GM12878 (cell line): ENCODE data around the gene SCAI. TPM values are rescaled to one million over a fixed set of nuclear protein-coding genes. Genes with fewer than 3 reads are reported as not detected.
"Not testable (repeated sequence)": the region's sequence is repeated elsewhere in the genome, so short reads cannot be mapped to it uniquely, and the experiment has no call there.

ENCODE experiments used
- ATAC-seq: fragments of 200-7000 bp; cut with Tn5 transposase; 3 replicates; pipeline ENCODE4 v1.9.1; 2020; ENCODE audit warnings: mild to moderate bottlenecking, moderate library complexity
- BruUV-seq: library from RNA; stranded (reverse); fragments of 400-500 nt; replicated peaks from 2 replicates; lab custom pipeline; 2021; lab: Mats Ljungman, UMichigan
- CTCF ChIA-PET: fragments of 300-600 bp; sonication (Branson Sonifier 250); formaldehyde crosslinking; extraction: SDS; loops from one replicate; lab custom pipeline; 2021; ENCODE audit warnings: inconsistent platforms; lab: Yijun Ruan, JAX
- POLR2A ChIA-PET: fragments of 350-600 bp; formaldehyde crosslinking; extraction: SDS; loops from one replicate; lab custom pipeline; 2021; ENCODE audit warnings: inconsistent platforms; lab: Charles Lee
- RAD21 ChIA-PET: fragments of 300-600 bp; sonication (Branson Sonifier 250); formaldehyde crosslinking; loops from one replicate; lab custom pipeline; 2023; ENCODE audit warnings: antibody characterized with exemption; ENCODE audit not compliant: unreplicated experiment; lab: Charles Lee
- SMC1A ChIA-PET: fragments of 300-600 bp; sonication (Branson Sonifier 250); formaldehyde crosslinking; loops from one replicate; lab custom pipeline; 2023; ENCODE audit not compliant: unreplicated experiment, uncharacterized antibody; lab: Charles Lee
- DNase-seq: peaks from one replicate; pipeline ENCODE4 v3.0.0-alpha.2; 2011; ENCODE audit warnings: low read depth, low spot score
- FAIRE-seq: peaks from 3 replicates; lab custom pipeline; 2011; peaks lifted over from hg19 to GRCh38; lab: Jason Lieb, UNC
- H2AFZ ChIP-seq: 2 replicates; pipeline ENCODE4 v1.6.0; 2011; ENCODE audit warnings: low read depth, low read length, control low read depth; ENCODE audit not compliant: control insufficient read depth
- H3K27ac ChIP-seq: 2 replicates; pipeline ENCODE4 v1.5.1; 2011; ENCODE audit warnings: control low read depth; ENCODE audit not compliant: control insufficient read depth, insufficient read depth
- H3K27me3 ChIP-seq, 2 experiments: replicated peaks in 1 of 2; 2 replicates each; pipeline versions ENCODE4 v1.6.0 to v1.6.1; 2011; ENCODE audit warnings: low read length in 1 of 2; ENCODE audit not compliant: control insufficient read depth in 2 of 2, insufficient read depth in 2 of 2
- H3K36me3 ChIP-seq, 2 experiments: 2 replicates each; pipeline ENCODE4 v1.5.1; 2011; ENCODE audit warnings: low read length in 1 of 2; ENCODE audit not compliant: control insufficient read depth in 2 of 2, insufficient read depth in 2 of 2
- H3K4me1 ChIP-seq: 2 replicates; pipeline ENCODE4 v1.6.1; 2011; ENCODE audit warnings: mild to moderate bottlenecking, low read length, moderate library complexity, mixed read lengths; ENCODE audit not compliant: control insufficient read depth, insufficient read depth
- H3K4me2 ChIP-seq: 2 replicates; pipeline ENCODE4 v1.6.0; 2011; ENCODE audit warnings: control low read depth; ENCODE audit not compliant: control insufficient read depth, insufficient read depth
- H3K4me3 ChIP-seq: fragments of 200-600 bp; sonication (generic); 2 replicates; pipeline ENCODE4 v1.5.1; 2016
- H3K79me2 ChIP-seq: 2 replicates; pipeline ENCODE4 v1.6.0; 2011; ENCODE audit warnings: low read length; ENCODE audit not compliant: control insufficient read depth, insufficient read depth
- H3K9ac ChIP-seq: 2 replicates; pipeline ENCODE4 v1.8.0; 2011; ENCODE audit warnings: low read length, control low read depth, mixed read lengths; ENCODE audit not compliant: control insufficient read depth, insufficient read depth
- H3K9me3 ChIP-seq: replicated peaks from 3 replicates; pipeline ENCODE4 v1.5.1; 2011; ENCODE audit warnings: mild to moderate bottlenecking, low read length; ENCODE audit not compliant: control insufficient read depth, insufficient read depth
- H4K20me1 ChIP-seq: 2 replicates; pipeline ENCODE4 v1.6.0; 2011; ENCODE audit not compliant: control insufficient read depth, insufficient read depth
- CHD4 ChIP-seq: fragments of 200-600 bp; sonication (generic); IDR thresholded peaks from 2 replicates; pipeline ENCODE4 v1.6.1; 2016; ENCODE audit warnings: mild to moderate bottlenecking
- WGBS: methylation state at CpG from one replicate; pipeline ENCODE4 v1.1.6; 2016; ENCODE audit warnings: low lambda C conversion rate; ENCODE audit not compliant: insufficient replicate concordance, insufficient coverage; ENCODE audit errors: missing lambda C conversion rate; 5-methylcytosine and 5-hydroxymethylcytosine counted together
- in situ Hi-C: fragments of 300-500 bp; cut with MboI; formaldehyde crosslinking; loops from 9 replicates; pipeline ENCODE4 v1.14.3; 2018; ENCODE audit warnings: mixed read lengths
- intact Hi-C: fragments of 100-400 bp; cut with micrococcal nuclease; formaldehyde crosslinking; loops from one replicate; pipeline ENCODE4 v1.14.2; 2022; ENCODE audit not compliant: unreplicated experiment
- polyA plus RNA-seq, 11 experiments: library from polyadenylated mRNA; depleted of rRNA in 4 of 11; unstranded in 6 of 11; stranded (reverse) in 5 of 11; fragments of >200 nt; fragmentation: Nextera tagmentation in 4 of 11; fragmentation: Illumina TruSeq in 1 of 11; extraction: Ambion mirVana in 4 of 11; extraction: Trizol in 1 of 11; gene quantifications; 1 replicate in 1 of 11; 2 replicates in 10 of 11; pipeline versions ENCODE4 v1.2.1 to v1.2.3, GENCODE V29; 2011 to 2016; ENCODE audit warnings: inconsistent platforms in 2 of 11, missing spikeins in 2 of 11, low read depth in 1 of 11
- total RNA-seq, 4 experiments: library from RNA; depleted of rRNA in 3 of 4; stranded (reverse); fragments of >200 nt in 3 of 4; fragmentation: Illumina TruSeq in 1 of 4; extraction: Trizol in 1 of 4; gene quantifications; 2 replicates each; pipeline versions ENCODE4 v1.2.1 to v1.2.3, GENCODE V29; 2013 to 2021

SCAI gene
- total and polyA plus RNA-seq, 10 of the 15 experiments (the other 5 are each of a cell fraction or from before 2014, with no cell fraction given): 0.52 to 8.8 (median 5.1) TPM

- 94% methylated on average over 3 of the region's 5 CpGs for WGBS
- H3K4me3 ChIP-seq, H4K20me1 ChIP-seq, ATAC-seq, in situ Hi-C loops, FAIRE-seq, H3K9me3 ChIP-seq, H3K36me3 ChIP-seq, H3K79me2 ChIP-seq, BruUV-seq, H3K9ac ChIP-seq, H3K4me1 ChIP-seq, DNase-seq, H3K27ac ChIP-seq, intact Hi-C loops, RAD21 ChIA-PET, H3K4me2 ChIP-seq, H3K27me3 ChIP-seq, CTCF ChIA-PET, H2AFZ ChIP-seq: not testable (repeated sequence)
- SMC1A ChIA-PET: interaction anchor here (0.9 to 1.8 kb wide), 3 partner anchors 9 to 21 kb away, joined by 3 read pairs; no protein-coding TSS in a partner anchor
- POLR2A ChIA-PET: interaction anchor here (0.6 kb wide), 1 partner anchor 368 kb away, joined by 3 read pairs; no protein-coding TSS in a partner anchor
Observed at GRCh38 chr9:124965775-124966568, 177.4 kb downstream of the SCAI start.

- ChIA-PET CTCF (interaction anchor here (1.0 kb wide), 1 partner anchor 182 kb away, joined by 4 read pairs; no protein-coding TSS in a partner anchor), POLR2A (interaction anchor here (0.6 kb wide), 2 partner anchors 188 to 1275 kb away, joined by 3 read pairs; no protein-coding TSS in a partner anchor), RAD21 (no interaction called here), SMC1A (interaction anchor here (0.9 to 1.8 kb wide), 2 partner anchors 8 to 15 kb away, joined by 3 read pairs; no protein-coding TSS in a partner anchor)
- DNase-seq: no peak
- Histone ChIP-seq H3K4me2 (no peak overlapping the region), H3K27me3 (no peaks in the 10 kb centered on the region), H4K20me1 (no peaks in the 10 kb centered on the region), H3K4me3 (no peak overlapping the region), H3K27ac (no peak overlapping the region), H3K36me3 (peaks cover 0 to 3% of the 10 kb centered on the region in 2 experiments; a peak in 1 of 4 replicates), H3K9ac (no peak overlapping the region), H3K4me1 (no peaks in the 10 kb centered on the region), H3K9me3 (no peaks in the 10 kb centered on the region), H3K79me2 (no peaks in the 10 kb centered on the region), H2AFZ (no peak overlapping the region)
- FAIRE-seq: no peak
- no peak for ATAC-seq
- in situ Hi-C loops: no loop called here
- 50% methylated on average over 2 of the region's 2 CpGs for WGBS
- no TSS peak for BruUV-seq
- no peak for TF ChIP-seq CHD4
- intact Hi-C loops: no loop called here
Observed at GRCh38 chr9:124964604-124965003, 178.7 kb downstream of the SCAI start.
